ENCODE measurements around the gene TINAGL1. TPM values are rescaled to one million over a fixed set of nuclear protein-coding genes. Genes with fewer than 3 reads are reported as not detected.

The TINAGL1 gene
- total RNA-seq, 1 experiment from 2014 or later: 162 TPM

GRCh38 chr1:31569596-31570173 lies 6.6 kb upstream of the TINAGL1 start:
- H3K79me2 ChIP-seq (ENCODE audit: low read depth): peaks cover 17% of the 10 kb centered on the region
- H3K4me3 ChIP-seq: no peak overlapping the region
- H2AFZ ChIP-seq: no peak overlapping the region
- ChIA-PET POLR2A (ENCODE audit: unreplicated experiment) (interaction anchor here (0.6 kb wide), 2 partner anchors 10 to 22 kb away, joined by 5 to 6 read pairs; no protein-coding TSS in a partner anchor), CTCF (no interaction called here)
- H3K4me1 ChIP-seq (replicated peaks; ENCODE audit: insufficient read depth): peaks cover 60% of the 10 kb centered on the region
- H3K4me2 ChIP-seq: no peak overlapping the region
- H3K27me3 ChIP-seq (ENCODE audit: insufficient read depth, low read depth): no peaks in the 10 kb centered on the region
- H3F3A ChIP-seq (ENCODE audit: insufficient read depth, low read depth): peaks cover 43% of the 10 kb centered on the region
- no peak overlapping the region for H3K27ac ChIP-seq
- H4K20me1 ChIP-seq (ENCODE audit: insufficient read depth): no peaks in the 10 kb centered on the region
- no peaks in the 10 kb centered on the region for H3K9me2 ChIP-seq (ENCODE audit: insufficient read depth)
- BruUV-seq (replicated peaks): no TSS peak
- no peak for TF ChIP-seq CTCF (conservative IDR thresholded peaks at IDR 0.05)
- TF ChIP-seq EZH2 (IDR thresholded peaks at IDR 0.05; ENCODE audit: low read depth): no peak
- H3K36me3 ChIP-seq (ENCODE audit: low read depth): no peaks in the 10 kb centered on the region
- no peak for DNase-seq
- H3K9me3 ChIP-seq (ENCODE audit: insufficient read depth, low read depth): no peaks in the 10 kb centered on the region
- intact Hi-C loops (cut with micrococcal nuclease; ENCODE audit: unreplicated experiment): loop anchor here (10.0 kb wide), 2 partner anchors 145 to 365 kb away; partner anchors contain the start of gene PTP4A2

DNA sequence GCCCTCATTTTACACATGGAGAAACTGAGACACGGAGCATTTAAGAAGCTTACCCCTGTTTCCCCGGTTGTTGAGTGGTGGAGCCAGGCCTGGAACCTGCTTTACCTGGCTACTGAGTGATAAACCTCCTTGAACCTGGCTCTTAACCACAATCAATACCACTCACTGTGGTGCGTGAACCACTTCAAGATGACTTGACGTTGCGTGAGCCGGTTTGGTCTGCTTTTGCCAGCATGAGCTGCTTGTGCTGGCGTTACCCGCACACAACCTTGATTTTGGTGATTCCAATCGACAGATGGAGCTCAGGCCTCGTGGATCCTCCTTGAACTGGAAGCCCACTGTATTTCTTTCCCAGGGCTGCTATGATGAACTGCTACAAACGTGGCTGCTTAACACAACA lies 6.1 kb upstream of the TINAGL1 start:
- no peak for DNase-seq
- no peaks in the 10 kb centered on the region for H4K20me1 ChIP-seq (ENCODE audit: insufficient read depth)
- POLR2A ChIA-PET (ENCODE audit: unreplicated experiment): interaction anchor here (0.6 kb wide), 1 partner anchor 132 kb away, joined by 7 read pairs; no protein-coding TSS in a partner anchor
- TF ChIP-seq EZH2 (IDR thresholded peaks at IDR 0.05; ENCODE audit: low read depth) (no peak), CTCF (conservative IDR thresholded peaks at IDR 0.05) (no peak)
- peak overlapping the region; percentile 61 for H3K4me2 ChIP-seq
- intact Hi-C loops (cut with micrococcal nuclease; ENCODE audit: unreplicated experiment): loop anchor here (10.0 kb wide), 1 partner anchor 365 kb away; the partner anchor contains the start of gene PTP4A2
- no peaks in the 10 kb centered on the region for H3K9me3 ChIP-seq (ENCODE audit: insufficient read depth, low read depth)
- H2AFZ ChIP-seq: no peak overlapping the region
- H3K27ac ChIP-seq: peak overlapping the region; percentile 52; the same call in 1 of the 2 replicates
- no TSS peak for BruUV-seq (replicated peaks)
- H3K27me3 ChIP-seq (ENCODE audit: insufficient read depth, low read depth): no peaks in the 10 kb centered on the region
- H3K36me3 ChIP-seq (ENCODE audit: low read depth): no peaks in the 10 kb centered on the region
- CTCF ChIA-PET: interaction anchor here (0.7 to 1.1 kb wide), 2 partner anchors 12 to 145 kb away, joined by 3 read pairs; no protein-coding TSS in a partner anchor
- H3K4me1 ChIP-seq (replicated peaks; ENCODE audit: insufficient read depth): peaks cover 60% of the 10 kb centered on the region
- peaks cover 43% of the 10 kb centered on the region for H3F3A ChIP-seq (ENCODE audit: insufficient read depth, low read depth)
- H3K79me2 ChIP-seq (ENCODE audit: low read depth): peaks cover 17% of the 10 kb centered on the region
- no peak overlapping the region for H3K4me3 ChIP-seq
- H3K9me2 ChIP-seq (ENCODE audit: insufficient read depth): no peaks in the 10 kb centered on the region

DNA sequence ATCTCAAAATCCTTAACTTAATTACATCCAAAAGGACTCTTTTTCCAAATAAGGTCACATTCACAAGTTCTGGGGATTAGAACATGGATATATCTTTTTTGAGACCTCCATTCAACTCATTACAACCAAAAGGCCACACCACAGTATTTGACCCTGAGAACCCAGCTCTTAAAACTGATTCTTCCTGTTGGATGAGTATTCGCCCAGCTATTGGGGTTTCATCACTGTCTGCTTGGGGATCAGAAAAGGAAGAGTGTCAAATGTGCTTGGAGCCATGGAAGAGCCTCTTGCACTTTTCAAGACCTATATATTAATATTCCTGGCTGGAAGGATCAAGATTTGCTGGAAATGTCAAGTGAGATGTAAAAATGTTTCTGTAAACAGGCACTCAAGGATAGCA lies 5.4 kb upstream of the TINAGL1 start:
- Histone ChIP-seq H3K9me3 (ENCODE audit: insufficient read depth, low read depth) (no peaks in the 10 kb centered on the region), H2AFZ (no peak overlapping the region), H3F3A (ENCODE audit: insufficient read depth, low read depth) (peaks cover 50% of the 10 kb centered on the region), H3K36me3 (ENCODE audit: low read depth) (no peaks in the 10 kb centered on the region), H3K79me2 (ENCODE audit: low read depth) (peaks cover 17% of the 10 kb centered on the region), H3K4me2 (peak overlapping the region; percentile 61), H3K4me1 (replicated peaks; ENCODE audit: insufficient read depth) (peaks cover 65% of the 10 kb centered on the region), H3K27ac (peak overlapping the region; percentile 52), H3K27me3 (ENCODE audit: insufficient read depth, low read depth) (no peaks in the 10 kb centered on the region), H3K4me3 (0 out of 2 replicates have a peak overlapping the region, but pooled peaks have one; percentile 3), H3K9me2 (ENCODE audit: insufficient read depth) (no peaks in the 10 kb centered on the region), H4K20me1 (ENCODE audit: insufficient read depth) (no peaks in the 10 kb centered on the region)
- intact Hi-C loops (cut with micrococcal nuclease; ENCODE audit: unreplicated experiment): loop anchor here (10.0 kb wide), 1 partner anchor 364 kb away; the partner anchor contains the start of gene PTP4A2
- ChIA-PET POLR2A (ENCODE audit: unreplicated experiment) (interaction anchor here (0.6 kb wide), 1 partner anchor 132 kb away, joined by 7 read pairs; no protein-coding TSS in a partner anchor), CTCF (interaction anchor here (0.7 to 1.1 kb wide), 2 partner anchors 11 to 145 kb away, joined by 3 read pairs; no protein-coding TSS in a partner anchor)
- TF ChIP-seq EZH2 (IDR thresholded peaks at IDR 0.05; ENCODE audit: low read depth): no peak
- TF ChIP-seq CTCF (conservative IDR thresholded peaks at IDR 0.05): no peak
- peak in 1 of 2 experiments; percentile 90 for DNase-seq
- BruUV-seq (replicated peaks): no TSS peak
